HepG2 (cell line): Measurements from ENCODE around the gene BABAM1. TPM values are rescaled to one million over a fixed set of nuclear protein-coding genes. Genes with fewer than 3 reads are reported as not detected.

ENCODE experiments used
- ATAC-seq: fragments of 200-7000 bp; cut with Tn5 transposase; 3 replicates; pipeline ENCODE4 v1.9.1; 2020; ENCODE audit warnings: mild to moderate bottlenecking, moderate library complexity
- BruUV-seq: library from RNA; stranded (reverse); fragments of 400-500 nt; replicated peaks from 2 replicates; lab custom pipeline; 2021; lab: Mats Ljungman, UMichigan
- CTCF ChIA-PET: fragments of 300-600 bp; formaldehyde crosslinking; extraction: SDS; loops from one replicate; lab custom pipeline; 2021; ENCODE audit warnings: low total read pairs, inconsistent platforms, low intra/inter-chr PET ratio; lab: Yijun Ruan, JAX
- POLR2A ChIA-PET: fragments of 350-600 bp; sonication (Branson Sonifier 250); formaldehyde crosslinking; loops from one replicate; lab custom pipeline; 2020; ENCODE audit warnings: antibody characterized with exemption, inconsistent platforms; lab: Yijun Ruan, JAX
- DNase-seq: peaks from one replicate; pipeline ENCODE4 v3.0.0-alpha.2; 2015; ENCODE audit warnings: low spot score
- FAIRE-seq: peaks from 3 replicates; lab custom pipeline; 2011; peaks lifted over from hg19 to GRCh38; lab: Jason Lieb, UNC
- H2AFZ ChIP-seq: one replicate; pipeline ENCODE4 v1.6.1; 2011; ENCODE audit warnings: low read length, inconsistent platforms
- H3K27ac ChIP-seq: fragments of 300-600 bp; 3 replicates; pipeline ENCODE4 v1.8.0; 2011; ENCODE audit warnings: mixed run types, mild to moderate bottlenecking, mixed read lengths, low read length, inconsistent platforms; ENCODE audit not compliant: insufficient read depth; ENCODE audit errors: extremely low read length
- H3K27me3 ChIP-seq, 2 experiments: fragments of 200-600 bp in 1 of 2; 2 replicates in 1 of 2; 3 replicates in 1 of 2; pipeline versions ENCODE4 v1.6.0 to v1.8.0; 2011; ENCODE audit warnings: low read length in 2 of 2, mild to moderate bottlenecking in 2 of 2, moderate library complexity in 2 of 2, inconsistent platforms in 1 of 2; ENCODE audit not compliant: insufficient read depth in 2 of 2, control insufficient read depth in 1 of 2
- H3K36me3 ChIP-seq, 2 experiments: fragments of 200-600 bp in 1 of 2; replicated peaks in 1 of 2; 2 replicates in 1 of 2; 3 replicates in 1 of 2; pipeline versions ENCODE4 v1.5.1 to v1.8.0; 2011; ENCODE audit warnings: low read length in 2 of 2, inconsistent platforms in 1 of 2; ENCODE audit not compliant: insufficient read depth in 2 of 2, control insufficient read depth in 1 of 2
- H3K4me1 ChIP-seq: 2 replicates; pipeline ENCODE4 v1.5.1; 2012; ENCODE audit warnings: low read length, inconsistent platforms; ENCODE audit not compliant: insufficient read depth
- H3K4me2 ChIP-seq: 2 replicates; pipeline ENCODE4 v1.6.0; 2011; ENCODE audit warnings: low read depth, low read length, inconsistent platforms
- H3K4me3 ChIP-seq, 3 experiments: fragments of 200-600 bp in 1 of 3; sonication (generic), shearing (Covaris generic) in 1 of 3; replicated peaks in 1 of 3; 2 replicates each; pipeline ENCODE4 v1.5.1; 2011 to 2016; ENCODE audit warnings: low read length in 3 of 3, inconsistent platforms in 2 of 3, low read depth in 2 of 3, mild to moderate bottlenecking in 2 of 3, control low read depth in 1 of 3, mixed read lengths in 1 of 3; ENCODE audit not compliant: insufficient read depth in 1 of 3
- H3K79me2 ChIP-seq: one replicate; pipeline ENCODE4 v1.6.1; 2011; ENCODE audit warnings: low read length, inconsistent platforms; ENCODE audit not compliant: insufficient read depth
- H3K9ac ChIP-seq: 2 replicates; pipeline ENCODE4 v1.6.0; 2011; ENCODE audit warnings: mild to moderate bottlenecking, low read depth, low read length, inconsistent platforms; ENCODE audit not compliant: insufficient read depth
- H3K9me3 ChIP-seq: 2 replicates; pipeline ENCODE4 v1.5.1; 2012; ENCODE audit warnings: mild to moderate bottlenecking, low read length
- H4K20me1 ChIP-seq: 2 replicates; pipeline ENCODE4 v1.6.0; 2011; ENCODE audit warnings: inconsistent platforms, mild to moderate bottlenecking, low read length, moderate library complexity; ENCODE audit not compliant: insufficient read depth
- PCBP1 ChIP-seq: fragments of 200-400 bp; formaldehyde crosslinking; IDR thresholded peaks from 2 replicates; pipeline ENCODE4 v1.6.1; 2017; ENCODE audit warnings: mild to moderate bottlenecking, low read depth, low read length, borderline replicate concordance
- ZBTB38 ChIP-seq: sonication (generic); formaldehyde crosslinking; IDR thresholded peaks from 2 replicates; pipeline ENCODE4 v1.5.1; 2020; ENCODE audit warnings: mild to moderate bottlenecking, missing genetic modification reagents
- ZNF883 ChIP-seq: sonication (generic); formaldehyde crosslinking; IDR thresholded peaks from 2 replicates; pipeline ENCODE4 v1.5.1; 2020; ENCODE audit warnings: mild to moderate bottlenecking, missing genetic modification reagents; ENCODE audit errors: not compliant biosample characterization
- WGBS: methylation state at CpG from one replicate; pipeline ENCODE4 v1.1.6; 2017; ENCODE audit warnings: low lambda C conversion rate; 5-methylcytosine and 5-hydroxymethylcytosine counted together
- in situ Hi-C: cut with HindIII; loops from 2 replicates; pipeline ENCODE4 v1.10.0; 2017; ENCODE audit warnings: low pct_unique_long_range_greater_than_20kb; ENCODE audit not compliant: extremely low pct_ligation_motif_present
- intact Hi-C: fragments of 100-400 bp; cut with micrococcal nuclease; formaldehyde crosslinking; loops from one replicate; pipeline ENCODE4 v1.10.0; 2022; ENCODE audit not compliant: unreplicated experiment
- polyA plus RNA-seq, 8 experiments: library from polyadenylated mRNA; depleted of rRNA in 3 of 8; stranded (reverse) in 7 of 8; unstranded in 1 of 8; fragments of >200 nt; fragmentation: Illumina TruSeq in 4 of 8; extraction: Trizol in 4 of 8; gene quantifications; 2 replicates each; pipeline versions ENCODE4 v1.2.1 to v1.2.3, GENCODE V29; 2011 to 2016; ENCODE audit warnings: low read depth in 4 of 8, missing spikeins in 1 of 8, mixed read lengths in 1 of 8; ENCODE audit not compliant: insufficient read depth in 1 of 8
- total RNA-seq, 5 experiments: library from RNA; depleted of rRNA; stranded (reverse); fragments of >200 nt; fragmentation: Illumina TruSeq; extraction: Trizol; gene quantifications; 2 replicates each; pipeline ENCODE4 v1.2.3, GENCODE V29; 2016; ENCODE audit warnings: low read depth in 1 of 5
- TF ChIP-seq, protein P1 (sequence below): sonication (generic); formaldehyde crosslinking; IDR thresholded peaks from 2 replicates; pipeline ENCODE4 v1.8.0; 2022; ENCODE audit warnings: missing genetic modification reagents, mild to moderate bottlenecking, moderate library complexity, borderline replicate concordance
- TF ChIP-seq, protein P2 (sequence below): sonication (generic); formaldehyde crosslinking; IDR thresholded peaks from 2 replicates; pipeline ENCODE4 v1.4.0; 2020; ENCODE audit warnings: missing genetic modification reagents

The BABAM1 gene
- total and polyA plus RNA-seq, 2 of the 13 experiments (the other 11 are each of a cell fraction or from before 2014, with no cell fraction given) = 70.0 to 82.0 TPM

DNA sequence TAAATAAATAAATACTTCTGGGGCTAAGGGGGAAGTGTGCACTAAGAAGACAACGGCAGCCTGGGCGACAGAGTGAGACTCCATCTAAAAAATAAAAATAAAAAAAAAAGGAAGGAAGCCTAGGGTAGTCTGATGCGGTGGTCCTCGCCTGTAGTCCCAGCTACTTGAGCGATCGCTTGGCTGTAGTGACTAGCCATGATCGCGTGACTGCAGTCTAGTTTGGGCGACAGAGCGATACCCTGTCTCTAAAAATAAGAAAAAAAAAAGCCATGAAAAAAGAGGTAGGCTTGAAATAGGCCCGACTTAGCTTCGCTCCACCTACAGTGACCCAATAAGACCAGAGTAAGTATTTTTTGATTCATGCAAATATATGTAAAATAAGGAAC, 661 bp upstream of the BABAM1 start:
- in situ Hi-C loops = no loop called here

DNA sequence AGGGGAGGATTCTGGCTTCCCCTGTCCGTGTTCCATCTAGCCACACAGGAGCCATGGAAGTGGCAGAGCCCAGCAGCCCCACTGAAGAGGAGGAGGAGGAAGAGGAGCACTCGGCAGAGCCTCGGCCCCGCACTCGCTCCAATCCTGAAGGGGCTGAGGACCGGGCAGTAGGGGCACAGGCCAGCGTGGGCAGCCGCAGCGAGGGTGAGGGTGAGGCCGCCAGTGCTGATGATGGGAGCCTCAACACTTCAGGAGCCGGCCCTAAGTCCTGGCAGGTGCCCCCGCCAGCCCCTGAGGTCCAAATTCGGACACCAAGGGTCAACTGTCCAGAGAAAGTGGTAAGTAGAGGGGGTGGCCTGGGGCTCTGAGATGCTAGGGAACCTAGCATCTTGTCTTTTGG, 1.5 kb downstream of the BABAM1 start:
- ATAC-seq (no peak), FAIRE-seq (no peak), DNase-seq (no peak)
- WGBS = 98% methylated on average over 6 of the region's 13 CpGs
- Histone ChIP-seq H3K9ac (no peak overlapping the region), H4K20me1 (no peaks in the 10 kb centered on the region), H3K4me2 (peak overlapping the region; percentile 91), H3K79me2 (peaks cover 13% of the 10 kb centered on the region), H3K36me3 (peaks cover 3 to 19% of the 10 kb centered on the region in 2 experiments; a peak in 3 of 5 replicates), H3K9me3 (no peaks in the 10 kb centered on the region), H3K27me3 (peaks cover 0 to 6% of the 10 kb centered on the region in 2 experiments; a peak in 2 of 5 replicates), H2AFZ (no peak overlapping the region), H3K4me1 (peaks cover 25% of the 10 kb centered on the region), H3K4me3 (no peak overlapping the region), H3K27ac (no peak overlapping the region)
- intact Hi-C loops (loop anchor here (5.0 kb wide), 1 partner anchor 41 kb away; the partner anchor contains the start of gene OCEL1), in situ Hi-C loops (no loop called here)
- CTCF ChIA-PET = no interaction called here
- POLR2A ChIA-PET = interaction anchor here (0.6 to 2.4 kb wide), 7 partner anchors 11 to 137 kb away, joined by 3 to 40 read pairs (median 6); partner anchors contain the start of genes BST2, NR2F6, OCEL1 and USE1
- TF ChIP-seq, protein P1, sequence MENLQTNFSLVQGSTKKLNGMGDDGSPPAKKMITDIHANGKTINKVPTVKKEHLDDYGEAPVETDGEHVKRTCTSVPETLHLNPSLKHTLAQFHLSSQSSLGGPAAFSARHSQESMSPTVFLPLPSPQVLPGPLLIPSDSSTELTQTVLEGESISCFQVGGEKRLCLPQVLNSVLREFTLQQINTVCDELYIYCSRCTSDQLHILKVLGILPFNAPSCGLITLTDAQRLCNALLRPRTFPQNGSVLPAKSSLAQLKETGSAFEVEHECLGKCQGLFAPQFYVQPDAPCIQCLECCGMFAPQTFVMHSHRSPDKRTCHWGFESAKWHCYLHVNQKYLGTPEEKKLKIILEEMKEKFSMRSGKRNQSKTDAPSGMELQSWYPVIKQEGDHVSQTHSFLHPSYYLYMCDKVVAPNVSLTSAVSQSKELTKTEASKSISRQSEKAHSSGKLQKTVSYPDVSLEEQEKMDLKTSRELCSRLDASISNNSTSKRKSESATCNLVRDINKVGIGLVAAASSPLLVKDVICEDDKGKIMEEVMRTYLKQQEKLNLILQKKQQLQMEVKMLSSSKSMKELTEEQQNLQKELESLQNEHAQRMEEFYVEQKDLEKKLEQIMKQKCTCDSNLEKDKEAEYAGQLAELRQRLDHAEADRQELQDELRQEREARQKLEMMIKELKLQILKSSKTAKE = no peak
- TF ChIP-seq ZNF883 = no peak
- no TSS peak for BruUV-seq

More for the DNA sequence above, 661 bp upstream of the BABAM1 start:
- H3K79me2 ChIP-seq = peaks cover 13% of the 10 kb centered on the region
- DNase-seq = no peak
- TF ChIP-seq, protein P2, sequence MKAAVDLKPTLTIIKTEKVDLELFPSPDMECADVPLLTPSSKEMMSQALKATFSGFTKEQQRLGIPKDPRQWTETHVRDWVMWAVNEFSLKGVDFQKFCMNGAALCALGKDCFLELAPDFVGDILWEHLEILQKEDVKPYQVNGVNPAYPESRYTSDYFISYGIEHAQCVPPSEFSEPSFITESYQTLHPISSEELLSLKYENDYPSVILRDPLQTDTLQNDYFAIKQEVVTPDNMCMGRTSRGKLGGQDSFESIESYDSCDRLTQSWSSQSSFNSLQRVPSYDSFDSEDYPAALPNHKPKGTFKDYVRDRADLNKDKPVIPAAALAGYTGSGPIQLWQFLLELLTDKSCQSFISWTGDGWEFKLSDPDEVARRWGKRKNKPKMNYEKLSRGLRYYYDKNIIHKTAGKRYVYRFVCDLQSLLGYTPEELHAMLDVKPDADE = no peak
- no peak for TF ChIP-seq PCBP1
- 0 out of 2 replicates have a peak, but pooled peaks have one; percentile 56 for TF ChIP-seq ZBTB38 (CRISPR knock-in tag)
- CTCF ChIA-PET = no interaction called here
- peaks cover 2 to 12% of the 10 kb centered on the region in 2 experiments; a peak in 3 of 5 replicates for H3K36me3 ChIP-seq
- ATAC-seq = no peak
- FAIRE-seq = no peak
- no peak overlapping the region for H3K4me3 ChIP-seq
- POLR2A ChIA-PET = interaction anchor here (0.6 to 2.8 kb wide), 22 partner anchors 8 to 190 kb away, joined by 3 to 40 read pairs (median 5); partner anchors contain the start of genes BST2, DDA1, MRPL34 and NR2F6
- BruUV-seq = no TSS peak
- intact Hi-C loops = loop anchor here (5.0 kb wide), 1 partner anchor 39 kb away; the partner anchor contains the start of gene OCEL1
- peaks cover 44% of the 10 kb centered on the region for H3K4me1 ChIP-seq
- peak overlapping the region; percentile 30; the same call in 1 of the 2 replicates for H3K4me2 ChIP-seq
- no peak overlapping the region for H2AFZ ChIP-seq
- WGBS = 89% methylated on average over 12 of the region's 12 CpGs
- H3K27ac ChIP-seq = no peak overlapping the region
- no peaks in the 10 kb centered on the region for H3K9me3 ChIP-seq
- no peaks in the 10 kb centered on the region for H4K20me1 ChIP-seq
- H3K27me3 ChIP-seq = peaks cover 0 to 6% of the 10 kb centered on the region in 2 experiments; a peak in 2 of 5 replicates
- no peak overlapping the region for H3K9ac ChIP-seq
